ENCODE measurements around the gene ITGA5.

GRCh38 chr12:54395545-54395944 lies 23.5 kb downstream of the ITGA5 start:
- TF ChIP-seq CTCF (IDR thresholded peaks at IDR 0.05) (no peak), POLR2AphosphoS5 (IDR thresholded peaks at IDR 0.05; ENCODE audit: low read depth, low read length) (no peak), REST (IDR thresholded peaks at IDR 0.05; ENCODE audit: insufficient read depth in 1 of 2, low read depth in 2 of 2, low read length in 1 of 2) (no peak), TCF7L2 (IDR thresholded peaks at IDR 0.05; ENCODE audit: low read depth, low read length) (no peak), SIN3A (IDR thresholded peaks at IDR 0.05; ENCODE audit: borderline replicate concordance, insufficient read depth, low read depth, low read length) (no peak)

Data from Panc1 (cell line).